Gastrocnemius medialis (tissue), 4 donors: Measurements from ENCODE around the gene DVL2.

Experiments used
- CTCF ChIP-seq, 5 experiments: fragments of 450-650 bp in 3 of 5; fragments of 200-600 bp in 2 of 5; sonication (generic) in 2 of 5; IDR thresholded peaks in 4 of 5; conservative IDR thresholded peaks in 1 of 5; 1 replicate in 4 of 5; 2 replicates in 1 of 5; pipeline ENCODE4 v1.5.1; 2016 to 2019; ENCODE audit warnings: antibody characterized with exemption in 5 of 5, mild to moderate bottlenecking in 3 of 5, moderate library complexity in 3 of 5
- POLR2A ChIP-seq, 2 donors: fragments of 450-650 bp; IDR thresholded peaks; one replicate each; pipeline ENCODE4 v1.6.1; 2017; ENCODE audit warnings: antibody characterized with exemption in 2 of 2, mild to moderate bottlenecking in 2 of 2, moderate library complexity in 2 of 2

GRCh38 chr17:7258731-7259554, 24.6 kb upstream of the DVL2 start:
- TF ChIP-seq CTCF (IDR thresholded peaks at IDR 0.05 in 4 of 5, conservative IDR thresholded peaks at IDR 0.05 in 1 of 5) (no peak), POLR2A (IDR thresholded peaks at IDR 0.05) (no peak)
